Activated CD8-positive, alpha-beta memory T cell treated with anti-CD3 and anti-CD28 coated beads, Interleukin-2, amount 10 ng/mL, durations not matched to agents 7 days and 5 days (primary cell): ENCODE measurements around the gene GTPBP2. TPM values are rescaled to one million over a fixed set of nuclear protein-coding genes. Genes with fewer than 3 reads are reported as not detected.

Experiments used
- ATAC-seq: fragments of 150-1000 bp; cut with Tn5 transposase; one replicate; pipeline ENCODE4 v1.10.0; 2021; ENCODE audit warnings: moderate library complexity
- CTCF ChIA-PET: fragments of 350-600 bp; sonication (Branson Sonifier 250); formaldehyde crosslinking; loops from one replicate; lab custom pipeline; 2021; ENCODE audit warnings: antibody characterized with exemption; lab: Charles Lee
- DNase-seq: peaks from one replicate; pipeline ENCODE4 v3.0.0-alpha.2; 2020
- H3K27ac Mint-ChIP-seq: one replicate; pipeline ENCODE4 v1.8.0; 2021; ENCODE audit warnings: mild to moderate bottlenecking, mixed read lengths
- H3K27me3 Mint-ChIP-seq: one replicate; pipeline ENCODE4 v1.8.0; 2021; ENCODE audit warnings: mixed read lengths
- H3K36me3 Mint-ChIP-seq: one replicate; pipeline ENCODE4 v1.8.0; 2021; ENCODE audit warnings: mild to moderate bottlenecking, mixed read lengths
- H3K4me1 Mint-ChIP-seq: one replicate; pipeline ENCODE4 v1.8.0; 2021; ENCODE audit warnings: mixed read lengths
- H3K4me3 Mint-ChIP-seq: one replicate; pipeline ENCODE4 v1.8.0; 2021; ENCODE audit warnings: mild to moderate bottlenecking, moderate library complexity, mixed read lengths
- H3K9me3 Mint-ChIP-seq: one replicate; pipeline ENCODE4 v1.8.0; 2022; ENCODE audit warnings: low read depth, mixed read lengths
- total RNA-seq, 2 experiments: library from RNA; stranded (reverse); gene quantifications; one replicate each; pipeline ENCODE4 v1.2.3, GENCODE V29; 2021

GTPBP2 gene
- 100 to 1,000 TPM; 117 to 130 TPM for total RNA-seq

DNA sequence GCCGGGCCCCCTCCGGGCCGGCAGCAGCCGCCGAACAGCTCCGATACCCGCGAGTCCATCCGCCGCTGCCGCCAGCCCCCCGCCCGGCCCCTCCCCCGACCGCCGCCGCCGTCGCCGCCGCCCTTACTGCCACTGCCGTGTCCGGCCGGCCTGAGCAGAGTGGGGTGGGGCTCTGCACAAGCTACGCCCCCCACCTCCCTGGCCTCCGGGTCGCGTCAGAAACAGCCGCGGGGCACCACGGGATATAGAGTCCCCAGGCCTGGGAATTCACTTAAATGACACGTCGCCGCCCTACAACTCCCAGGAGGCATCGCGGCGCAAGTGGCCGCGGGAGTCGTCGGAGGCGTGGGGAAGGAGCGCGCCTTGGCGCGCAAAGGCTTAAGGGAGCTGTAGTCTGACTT, at the start of gene GTPBP2:
Gene GTPBP2 (minus strand): TSS at position 161 of the 401 bp plus-strand sequence. CDS start 102 bp downstream, at position 59.
- Mint-ChIP-seq H3K27me3 (no peaks in the 10 kb centered on the region), H3K4me1 (peaks cover 46% of the 10 kb centered on the region), H3K27ac (peak within 1 kb of the TSS; percentile 99), H3K36me3 (peaks cover 33% of the 10 kb centered on the region), H3K9me3 (no peaks in the 10 kb centered on the region), H3K4me3 (peak within 1 kb of the TSS; percentile 100)
- CTCF ChIA-PET, result interaction anchor here (0.7 to 1.7 kb wide), 10 partner anchors 9 to 622 kb away, joined by 3 to 8 read pairs (median 3); partner anchors contain the start of genes DNPH1 and VEGFA
- DNase-seq (peak; percentile 99), ATAC-seq (peak; percentile 84)

DNA sequence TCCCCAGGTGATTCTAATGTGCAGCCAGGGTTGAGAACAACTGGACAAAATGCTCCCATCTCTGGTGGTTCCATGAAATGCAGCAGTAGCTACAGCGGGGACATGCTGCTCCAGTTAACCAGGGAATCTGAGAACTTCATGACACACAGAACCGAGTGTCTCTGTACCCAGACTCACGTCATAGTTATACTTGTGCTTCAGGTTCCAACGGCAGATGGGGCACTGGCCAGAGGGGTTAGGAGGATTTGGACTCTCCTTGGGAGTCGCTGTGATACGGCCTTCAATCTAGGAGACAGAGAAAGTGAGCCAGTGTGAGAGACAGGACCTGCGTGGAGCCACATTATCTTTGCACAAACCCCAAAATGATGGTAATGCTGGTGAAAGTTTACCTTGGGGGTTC, 49.3 kb upstream of the GTPBP2 start:
- H3K9me3 Mint-ChIP-seq, result no peaks in the 10 kb centered on the region
- no peak for DNase-seq
- CTCF ChIA-PET, result interaction anchor here (0.7 to 1.5 kb wide), 4 partner anchors 9 to 91 kb away, joined by 3 to 6 read pairs (median 5); partner anchors contain the start of gene VEGFA
- peaks cover 8% of the 10 kb centered on the region for H3K4me1 Mint-ChIP-seq
- H3K27me3 Mint-ChIP-seq, result no peaks in the 10 kb centered on the region
- no peak for ATAC-seq
- peaks cover 33% of the 10 kb centered on the region for H3K36me3 Mint-ChIP-seq
- no peak overlapping the region for H3K27ac Mint-ChIP-seq
- H3K4me3 Mint-ChIP-seq, result no peak overlapping the region

DNA sequence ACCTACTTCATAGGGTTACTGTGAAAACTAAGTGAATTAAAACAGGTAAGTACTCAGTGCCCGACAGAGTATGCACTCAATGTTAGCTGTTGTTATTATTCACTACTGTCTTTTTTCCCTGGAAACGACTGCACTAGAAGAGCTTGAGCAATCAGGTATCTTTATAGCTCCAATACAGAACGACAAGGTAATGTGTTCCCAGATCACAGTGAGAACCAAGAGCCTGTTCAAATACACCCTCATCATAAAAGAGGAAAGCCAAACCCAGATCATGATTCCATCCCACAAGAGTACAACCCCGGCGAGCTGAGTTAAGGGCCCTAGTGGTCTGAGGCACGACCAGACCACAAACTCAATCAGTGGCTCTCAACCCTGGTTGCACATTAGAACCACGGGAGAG, 48.7 kb upstream of the GTPBP2 start:
- ATAC-seq (no peak), DNase-seq (no peak)
- peaks cover 29% of the 10 kb centered on the region for H3K36me3 Mint-ChIP-seq
- no peak overlapping the region for H3K4me3 Mint-ChIP-seq
- peaks cover 5% of the 10 kb centered on the region for H3K4me1 Mint-ChIP-seq
- H3K27ac Mint-ChIP-seq, result no peak overlapping the region
- no peaks in the 10 kb centered on the region for H3K9me3 Mint-ChIP-seq
- no peaks in the 10 kb centered on the region for H3K27me3 Mint-ChIP-seq
- CTCF ChIA-PET, result interaction anchor here (0.7 to 1.5 kb wide), 4 partner anchors 8 to 12 kb away, joined by 3 to 5 read pairs (median 3); no protein-coding TSS in a partner anchor

DNA sequence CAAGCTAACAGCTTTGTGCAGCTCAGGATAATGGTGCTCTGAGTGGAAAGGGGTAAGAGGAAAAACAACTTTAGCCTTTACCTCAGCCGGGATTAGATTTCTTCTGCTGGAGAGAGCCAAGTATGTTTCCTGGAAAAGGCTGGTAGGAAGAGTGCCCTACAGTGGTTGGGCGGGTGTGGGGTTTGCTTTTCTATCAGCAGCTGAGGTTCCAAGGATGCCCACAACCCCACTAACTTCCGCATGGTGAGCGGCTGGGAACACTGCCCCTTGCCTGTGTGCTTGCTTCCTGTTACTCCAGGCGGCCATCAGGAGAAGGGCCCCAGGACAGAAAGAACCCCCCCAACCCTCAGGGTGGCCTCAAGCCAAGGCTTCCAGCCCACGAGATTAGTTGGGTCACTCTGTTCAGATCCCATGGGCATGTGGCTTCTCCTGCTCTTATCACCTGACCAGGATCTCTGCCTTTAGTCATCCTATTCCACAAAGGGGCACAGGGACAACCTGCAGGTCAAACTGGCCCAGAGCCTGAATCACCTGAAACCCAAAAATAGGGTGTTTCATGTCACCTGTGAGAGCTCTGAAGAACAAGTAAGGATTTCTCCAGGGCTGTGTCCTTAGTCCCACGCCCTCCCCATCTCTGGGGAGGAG, 48.0 kb upstream of the GTPBP2 start:
- H3K36me3 Mint-ChIP-seq, result peaks cover 28% of the 10 kb centered on the region
- no peak overlapping the region for H3K27ac Mint-ChIP-seq
- no peak for ATAC-seq
- H3K4me3 Mint-ChIP-seq, result no peak overlapping the region
- CTCF ChIA-PET, result interaction anchor here (0.8 to 1.1 kb wide), 2 partner anchors 9 to 10 kb away, joined by 3 read pairs; no protein-coding TSS in a partner anchor
- H3K4me1 Mint-ChIP-seq, result peaks cover 3% of the 10 kb centered on the region
- DNase-seq, result no peak
- no peaks in the 10 kb centered on the region for H3K9me3 Mint-ChIP-seq
- no peaks in the 10 kb centered on the region for H3K27me3 Mint-ChIP-seq

DNA sequence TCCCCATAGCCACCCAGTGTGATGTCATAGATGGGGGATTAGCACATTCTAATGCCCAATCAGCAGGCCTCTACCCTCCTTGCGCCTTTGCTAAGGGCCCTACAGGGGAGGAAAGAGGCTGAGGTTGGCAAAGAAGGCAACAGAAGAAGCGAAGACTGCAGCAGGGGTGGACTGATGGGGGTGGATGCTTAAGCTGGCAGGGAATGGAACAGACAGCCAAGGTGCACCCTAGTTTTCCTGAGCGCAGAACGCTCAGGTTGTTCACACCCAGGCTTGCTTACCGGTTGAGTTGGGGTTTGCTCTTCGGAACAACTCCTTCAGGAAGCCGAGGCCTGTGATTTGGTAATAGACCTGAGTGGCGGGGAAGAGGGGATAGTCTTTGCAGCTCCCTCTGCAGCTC, 45.9 kb upstream of the GTPBP2 start:
- H3K36me3 Mint-ChIP-seq, result peaks cover 21% of the 10 kb centered on the region
- no peaks in the 10 kb centered on the region for H3K9me3 Mint-ChIP-seq
- CTCF ChIA-PET, result interaction anchor here (1.1 to 1.9 kb wide), 2 partner anchors 8 to 14 kb away, joined by 4 to 8 read pairs; no protein-coding TSS in a partner anchor
- H3K4me1 Mint-ChIP-seq, result peaks cover 13% of the 10 kb centered on the region
- no peak overlapping the region for H3K4me3 Mint-ChIP-seq
- ATAC-seq (no peak), DNase-seq (no peak)
- no peak overlapping the region for H3K27ac Mint-ChIP-seq
- no peaks in the 10 kb centered on the region for H3K27me3 Mint-ChIP-seq

GRCh38 chr6:43674291-43674690, 45.2 kb upstream of the GTPBP2 start:
- ATAC-seq (no peak), DNase-seq (no peak)
- Mint-ChIP-seq H3K9me3 (no peaks in the 10 kb centered on the region), H3K27ac (no peak overlapping the region), H3K4me1 (peaks cover 17% of the 10 kb centered on the region), H3K4me3 (no peak overlapping the region), H3K36me3 (peaks cover 20% of the 10 kb centered on the region), H3K27me3 (no peaks in the 10 kb centered on the region)
- CTCF ChIA-PET, result interaction anchor here (0.7 to 1.9 kb wide), 3 partner anchors 8 to 100 kb away, joined by 3 to 8 read pairs (median 3); no protein-coding TSS in a partner anchor

GRCh38 chr6:43673444-43674084, 44.5 kb upstream of the GTPBP2 start:
- Mint-ChIP-seq H3K4me1 (peaks cover 20% of the 10 kb centered on the region), H3K27me3 (no peaks in the 10 kb centered on the region), H3K9me3 (no peaks in the 10 kb centered on the region), H3K4me3 (no peak overlapping the region), H3K27ac (no peak overlapping the region), H3K36me3 (peaks cover 18% of the 10 kb centered on the region)
- no peak for DNase-seq
- no peak for ATAC-seq
- CTCF ChIA-PET, result interaction anchor here (0.7 to 1.4 kb wide), 3 partner anchors 11 to 101 kb away, joined by 3 read pairs; no protein-coding TSS in a partner anchor

- peaks cover 33% of the 10 kb centered on the region for H3K4me1 Mint-ChIP-seq
- no peak overlapping the region for H3K27ac Mint-ChIP-seq
- H3K9me3 Mint-ChIP-seq, result no peaks in the 10 kb centered on the region
- peaks cover 10% of the 10 kb centered on the region for H3K36me3 Mint-ChIP-seq
- CTCF ChIA-PET, result interaction anchor here (0.9 kb wide), 1 partner anchor 407 kb away, joined by 4 read pairs; no protein-coding TSS in a partner anchor
- DNase-seq, result no peak
- no peak overlapping the region for H3K4me3 Mint-ChIP-seq
- H3K27me3 Mint-ChIP-seq, result no peaks in the 10 kb centered on the region
- no peak for ATAC-seq
Observed at GRCh38 chr6:43671801-43672690, 43.0 kb upstream of the GTPBP2 start.

GRCh38 chr6:43671011-43671800, 42.1 kb upstream of the GTPBP2 start:
- ATAC-seq, result no peak
- Mint-ChIP-seq H3K9me3 (no peaks in the 10 kb centered on the region), H3K4me1 (peaks cover 33% of the 10 kb centered on the region), H3K27ac (peak overlapping the region; percentile 52), H3K36me3 (peaks cover 8% of the 10 kb centered on the region), H3K27me3 (peaks cover 2% of the 10 kb centered on the region), H3K4me3 (no peak overlapping the region)
- no peak for DNase-seq
- CTCF ChIA-PET, result interaction anchor here (0.8 to 6.6 kb wide), 8 partner anchors 9 to 408 kb away, joined by 3 to 52 read pairs (median 4); partner anchors contain the start of genes GTPBP2, MRPS18A and VEGFA

GRCh38 chr6:43670623-43670986, 41.5 kb upstream of the GTPBP2 start:
- no peaks in the 10 kb centered on the region for H3K9me3 Mint-ChIP-seq
- peaks cover 4% of the 10 kb centered on the region for H3K27me3 Mint-ChIP-seq
- no peak for DNase-seq
- H3K36me3 Mint-ChIP-seq, result peaks cover 6% of the 10 kb centered on the region
- no peak overlapping the region for H3K4me3 Mint-ChIP-seq
- no peak for ATAC-seq
- peaks cover 33% of the 10 kb centered on the region for H3K4me1 Mint-ChIP-seq
- CTCF ChIA-PET, result interaction anchor here (0.8 to 6.6 kb wide), 10 partner anchors 10 to 409 kb away, joined by 3 to 52 read pairs (median 3); partner anchors contain the start of genes GTPBP2, MRPS18A and VEGFA
- peak overlapping the region; percentile 57 for H3K27ac Mint-ChIP-seq

DNA sequence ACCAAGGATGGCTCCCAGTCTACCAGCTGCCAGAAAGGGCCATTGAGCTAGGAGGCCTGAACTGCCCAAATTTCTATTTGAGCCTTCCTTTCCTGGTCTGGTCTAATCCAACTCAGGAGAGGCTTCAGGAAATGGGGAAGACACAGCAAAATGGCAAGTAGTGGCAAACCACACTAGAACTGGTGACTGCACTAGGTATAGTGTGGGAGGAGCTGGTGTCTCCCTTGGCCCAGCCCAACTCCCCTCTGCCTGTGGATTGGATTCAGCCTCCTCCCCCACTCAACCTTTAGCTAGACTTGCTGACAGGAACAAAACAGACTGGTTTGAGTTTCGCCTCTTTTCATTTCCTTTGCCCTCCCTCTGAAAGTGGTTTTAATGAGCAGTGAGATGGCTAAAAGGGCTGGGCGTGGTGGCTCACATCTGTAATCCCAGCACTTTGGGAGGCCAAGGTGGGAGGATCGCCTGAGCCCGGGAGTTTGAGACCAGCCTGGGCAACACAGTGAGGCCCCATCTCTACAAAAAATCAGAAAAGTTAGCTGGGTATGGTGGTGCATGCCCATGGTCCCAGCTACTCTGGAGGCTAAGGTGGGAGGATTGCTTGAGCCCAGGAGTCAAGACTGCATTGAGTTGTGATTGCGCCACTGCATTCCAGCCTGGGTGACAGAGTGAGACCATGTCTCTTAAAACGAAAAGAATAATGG, 41.0 kb upstream of the GTPBP2 start:
- H3K4me1 Mint-ChIP-seq, result peaks cover 33% of the 10 kb centered on the region
- CTCF ChIA-PET, result interaction anchor here (0.6 to 6.6 kb wide), 14 partner anchors 9 to 1853 kb away, joined by 3 to 52 read pairs (median 4); partner anchors contain the start of genes GTPBP2, MRPS18A, RSPH9 and VEGFA
- peaks cover 4% of the 10 kb centered on the region for H3K27me3 Mint-ChIP-seq
- peak; percentile 63 for ATAC-seq
- peak overlapping the region; percentile 57 for H3K27ac Mint-ChIP-seq
- H3K36me3 Mint-ChIP-seq, result peaks cover 6% of the 10 kb centered on the region
- H3K4me3 Mint-ChIP-seq, result no peak overlapping the region
- peak; percentile 60 for DNase-seq
- H3K9me3 Mint-ChIP-seq, result no peaks in the 10 kb centered on the region
